Keratinocyte (primary cell): ENCODE data around the gene SOX1. TPM values are rescaled to one million over a fixed set of nuclear protein-coding genes. Genes with fewer than 3 reads are reported as not detected.

ENCODE experiments used
- DNase-seq: peaks from one replicate; pipeline ENCODE4 v3.0.0-alpha.2; 2011; ENCODE audit warnings: low read depth, missing footprints, low spot score
- FAIRE-seq: peaks from 2 replicates; lab custom pipeline; 2011; peaks lifted over from hg19 to GRCh38; lab: Jason Lieb, UNC
- H2AFZ ChIP-seq: 2 replicates; pipeline ENCODE4 v1.6.0; 2012; ENCODE audit warnings: low read length, control low read depth, inconsistent platforms; ENCODE audit not compliant: control insufficient read depth
- H3K27ac ChIP-seq: 2 replicates; pipeline ENCODE4 v1.5.1; 2011; ENCODE audit warnings: low read length; ENCODE audit not compliant: control insufficient read depth, insufficient read depth
- H3K27me3 ChIP-seq: 3 replicates; pipeline ENCODE4 v1.6.0; 2011; ENCODE audit warnings: low read length; ENCODE audit not compliant: control insufficient read depth, insufficient read depth; ENCODE audit errors: extremely low read depth
- H3K36me3 ChIP-seq, 2 experiments: 2 replicates in 1 of 2; 3 replicates in 1 of 2; pipeline ENCODE4 v1.5.1; 2011; ENCODE audit warnings: low read length in 2 of 2, mild to moderate bottlenecking in 1 of 2; ENCODE audit not compliant: control insufficient read depth in 2 of 2, insufficient read depth in 2 of 2; ENCODE audit errors: extremely low read depth in 1 of 2
- H3K4me1 ChIP-seq: 3 replicates; pipeline ENCODE4 v1.5.1; 2011; ENCODE audit warnings: low read length; ENCODE audit not compliant: control insufficient read depth, insufficient read depth; ENCODE audit errors: extremely low read depth
- H3K4me2 ChIP-seq: 3 replicates; pipeline ENCODE4 v1.6.0; 2011; ENCODE audit warnings: low read depth, low read length; ENCODE audit not compliant: control insufficient read depth, insufficient read depth; ENCODE audit errors: extremely low read depth
- H3K4me3 ChIP-seq, 3 experiments: fragments of 200-600 bp in 1 of 3; sonication (generic) in 1 of 3; 2 replicates in 2 of 3; 3 replicates in 1 of 3; pipeline ENCODE4 v1.5.1; 2011 to 2016; ENCODE audit warnings: low read length in 3 of 3, mild to moderate bottlenecking in 3 of 3, control low read depth in 2 of 3, inconsistent platforms in 1 of 3, low read depth in 1 of 3, mixed read lengths in 1 of 3, mixed run types in 1 of 3, moderate library complexity in 1 of 3; ENCODE audit not compliant: control insufficient read depth in 2 of 3, insufficient read depth in 2 of 3; ENCODE audit errors: extremely low read depth in 1 of 3
- H3K79me2 ChIP-seq: 2 replicates; pipeline ENCODE4 v1.6.0; 2012; ENCODE audit warnings: low read length; ENCODE audit not compliant: control insufficient read depth, insufficient read depth
- H3K9ac ChIP-seq: 3 replicates; pipeline ENCODE4 v1.6.0; 2011; ENCODE audit warnings: low read length; ENCODE audit not compliant: control insufficient read depth, insufficient read depth; ENCODE audit errors: extremely low read depth
- H3K9me1 ChIP-seq: 3 replicates; pipeline ENCODE4 v1.6.0; 2011; ENCODE audit warnings: low read length; ENCODE audit not compliant: control insufficient read depth, insufficient read depth; ENCODE audit errors: extremely low read depth
- H3K9me3 ChIP-seq: 2 replicates; pipeline ENCODE4 v1.5.1; 2012; ENCODE audit warnings: low read depth, low read length; ENCODE audit not compliant: control insufficient read depth
- H4K20me1 ChIP-seq: 3 replicates; pipeline ENCODE4 v1.6.0; 2011; ENCODE audit warnings: low read length; ENCODE audit not compliant: control insufficient read depth, insufficient read depth; ENCODE audit errors: extremely low read depth
- EZH2 ChIP-seq: IDR thresholded peaks from one replicate; pipeline ENCODE4 v1.6.1; 2012; ENCODE audit warnings: inconsistent platforms, mild to moderate bottlenecking, low read length, moderate library complexity
- dilution Hi-C: fragments of 300-500 bp; cut with MboI; formaldehyde crosslinking; loops from one replicate; pipeline ENCODE4 v1.7.0; 2020; ENCODE audit warnings: low sequenced_read_pairs; ENCODE audit not compliant: extremely low pct_ligation_motif_present
- polyA plus RNA-seq, 5 experiments: library from polyadenylated mRNA; depleted of rRNA in 3 of 5; stranded (reverse) in 3 of 5; stranded (forward) in 1 of 5; unstranded in 1 of 5; fragments of >200 nt; gene quantifications; 1 replicate in 1 of 5; 2 replicates in 3 of 5; 3 replicates in 1 of 5; pipeline versions ENCODE4 v1.2.1 to v1.2.3, GENCODE V29; 2011 to 2012; ENCODE audit warnings: missing spikeins in 2 of 5, low read depth in 1 of 5, low replicate concordance in 1 of 5
- TF ChIP-seq, protein P1 (sequence below), 3 experiments: IDR thresholded peaks in 1 of 3; conservative IDR thresholded peaks in 1 of 3; optimal IDR thresholded peaks in 1 of 3; 2 replicates in 2 of 3; 3 replicates in 1 of 3; pipeline versions ENCODE3 to v1.5.1; 2011; ENCODE audit warnings: low read length in 3 of 3, mild to moderate bottlenecking in 3 of 3, moderate library complexity in 2 of 3, control low read depth in 1 of 3, inconsistent platforms in 1 of 3; ENCODE audit not compliant: insufficient read depth in 2 of 3; ENCODE audit errors: extremely low read depth in 1 of 3

SOX1 gene
- polyA plus RNA-seq, 1 donor (not counting 4 experiments of a cell fraction or from before 2014, with no cell fraction given): not detected

DNA sequence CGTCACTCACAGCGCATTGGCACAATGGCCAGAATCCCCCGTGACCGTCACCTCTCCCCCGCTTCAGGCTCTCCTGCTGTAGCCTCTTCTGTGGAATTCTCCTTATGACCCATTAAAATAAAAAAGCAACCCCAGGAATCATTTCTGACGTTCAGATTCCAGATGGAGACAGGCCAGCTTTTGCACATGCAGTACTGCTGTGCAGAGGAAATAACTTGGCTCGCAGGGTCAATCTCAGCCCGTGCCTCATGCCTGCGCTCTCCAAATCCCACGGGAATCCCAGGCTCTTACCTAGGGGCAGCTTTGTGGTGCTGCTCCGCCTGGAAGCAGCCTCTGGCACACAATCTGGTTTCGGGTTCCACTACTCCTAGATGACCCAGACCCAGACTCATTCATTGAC, 32.7 kb upstream of the SOX1 start:
- TF ChIP-seq, protein P1, sequence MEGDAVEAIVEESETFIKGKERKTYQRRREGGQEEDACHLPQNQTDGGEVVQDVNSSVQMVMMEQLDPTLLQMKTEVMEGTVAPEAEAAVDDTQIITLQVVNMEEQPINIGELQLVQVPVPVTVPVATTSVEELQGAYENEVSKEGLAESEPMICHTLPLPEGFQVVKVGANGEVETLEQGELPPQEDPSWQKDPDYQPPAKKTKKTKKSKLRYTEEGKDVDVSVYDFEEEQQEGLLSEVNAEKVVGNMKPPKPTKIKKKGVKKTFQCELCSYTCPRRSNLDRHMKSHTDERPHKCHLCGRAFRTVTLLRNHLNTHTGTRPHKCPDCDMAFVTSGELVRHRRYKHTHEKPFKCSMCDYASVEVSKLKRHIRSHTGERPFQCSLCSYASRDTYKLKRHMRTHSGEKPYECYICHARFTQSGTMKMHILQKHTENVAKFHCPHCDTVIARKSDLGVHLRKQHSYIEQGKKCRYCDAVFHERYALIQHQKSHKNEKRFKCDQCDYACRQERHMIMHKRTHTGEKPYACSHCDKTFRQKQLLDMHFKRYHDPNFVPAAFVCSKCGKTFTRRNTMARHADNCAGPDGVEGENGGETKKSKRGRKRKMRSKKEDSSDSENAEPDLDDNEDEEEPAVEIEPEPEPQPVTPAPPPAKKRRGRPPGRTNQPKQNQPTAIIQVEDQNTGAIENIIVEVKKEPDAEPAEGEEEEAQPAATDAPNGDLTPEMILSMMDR (optimal IDR thresholded peaks at IDR 0.05 in 1 of 3, IDR thresholded peaks at IDR 0.05 in 1 of 3, conservative IDR thresholded peaks at IDR 0.05 in 1 of 3; ENCODE audit: extremely low read depth in 1 of 3, insufficient read depth in 2 of 3, low read length in 3 of 3): no peak
- no peak for TF ChIP-seq EZH2
- Histone ChIP-seq H3K4me2 (no peak overlapping the region), H2AFZ (no peak overlapping the region), H3K79me2 (no peaks in the 10 kb centered on the region), H3K4me1 (no peaks in the 10 kb centered on the region), H3K27ac (no peak overlapping the region), H4K20me1 (no peaks in the 10 kb centered on the region), H3K4me3 (no peak overlapping the region), H3K36me3 (no peaks in the 10 kb centered on the region), H3K9me1 (no peaks in the 10 kb centered on the region), H3K9me3 (peaks cover 7% of the 10 kb centered on the region), H3K27me3 (no peaks in the 10 kb centered on the region), H3K9ac (no peak overlapping the region)
- DNase-seq: no peak
- FAIRE-seq: no peak
- dilution Hi-C loops: no loop called here

DNA sequence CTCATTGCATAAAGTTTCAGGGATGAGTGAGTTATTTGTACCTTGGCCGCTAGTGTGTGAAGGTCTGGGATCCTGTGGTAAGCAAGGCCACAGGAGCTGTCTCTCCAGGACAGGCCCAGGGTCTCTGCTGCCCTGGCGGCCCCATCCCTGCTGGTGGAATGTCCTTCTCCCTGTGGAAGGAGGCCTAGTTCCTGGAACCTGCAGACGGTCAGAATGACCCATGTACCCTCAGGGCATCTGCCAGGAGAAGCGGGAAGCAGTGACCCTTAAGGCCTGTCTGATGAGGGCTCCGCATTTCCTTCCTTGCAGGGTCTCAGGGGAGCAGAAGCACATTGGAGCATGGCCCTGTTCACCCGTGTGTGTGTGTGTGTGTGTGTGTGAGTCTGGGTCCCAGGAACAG, 32.1 kb upstream of the SOX1 start:
- H2AFZ ChIP-seq: no peak overlapping the region
- FAIRE-seq: no peak

More for the DNA sequence above, 32.1 kb upstream of the SOX1 start:
- no peaks in the 10 kb centered on the region for H3K4me1 ChIP-seq
- no peaks in the 10 kb centered on the region for H3K36me3 ChIP-seq
- H3K4me2 ChIP-seq: no peak overlapping the region
- no peaks in the 10 kb centered on the region for H3K9me1 ChIP-seq
- dilution Hi-C loops: no loop called here
- no peak overlapping the region for H3K4me3 ChIP-seq
- no peak overlapping the region for H3K27ac ChIP-seq
- H3K27me3 ChIP-seq: no peaks in the 10 kb centered on the region
- no peak for DNase-seq
- H3K9ac ChIP-seq: no peak overlapping the region
- no peaks in the 10 kb centered on the region for H3K79me2 ChIP-seq
- peaks cover 7% of the 10 kb centered on the region for H3K9me3 ChIP-seq
- TF ChIP-seq EZH2: no peak
- TF ChIP-seq, protein P1 (optimal IDR thresholded peaks at IDR 0.05 in 1 of 3, IDR thresholded peaks at IDR 0.05 in 1 of 3, conservative IDR thresholded peaks at IDR 0.05 in 1 of 3; ENCODE audit: extremely low read depth in 1 of 3, insufficient read depth in 2 of 3, low read length in 3 of 3): no peak
- no peaks in the 10 kb centered on the region for H4K20me1 ChIP-seq
